GM12878 (cell line): Measurements from ENCODE around the gene KIF22. TPM values are rescaled to one million over a fixed set of nuclear protein-coding genes. Genes with fewer than 3 reads are reported as not detected.

Experiments
- ASH2L ChIP-seq: fragments of 300-600, 200-600 bp; sonication (generic); IDR thresholded peaks from 2 replicates; pipeline ENCODE4 v1.6.1; 2017; ENCODE audit warnings: low read depth, mild to moderate bottlenecking, borderline replicate concordance
- BCL11A ChIP-seq: IDR thresholded peaks from 2 replicates; pipeline ENCODE4 v1.6.1; 2011; ENCODE audit warnings: low read depth, low read length
- CBX3 ChIP-seq: fragments of 200-600 bp; sonication (generic); IDR thresholded peaks from 2 replicates; pipeline ENCODE4 v1.6.1; 2016; ENCODE audit warnings: low read depth, borderline replicate concordance
- CBX5 ChIP-seq: sonication (generic); IDR thresholded peaks from 2 replicates; pipeline ENCODE4 v1.6.1; 2016; ENCODE audit warnings: low read depth, moderate library complexity, mild to moderate bottlenecking, inconsistent platforms
- CHD4 ChIP-seq: fragments of 200-600 bp; sonication (generic); IDR thresholded peaks from 2 replicates; pipeline ENCODE4 v1.6.1; 2016; ENCODE audit warnings: mild to moderate bottlenecking
- ESRRA ChIP-seq: IDR thresholded peaks from 2 replicates; pipeline ENCODE4 v1.6.1; 2012; ENCODE audit warnings: mild to moderate bottlenecking, low read length, improper control_type of control experiment
- FOXK2 ChIP-seq: fragments of 450-650 bp; IDR thresholded peaks from 2 replicates; pipeline ENCODE4 v1.6.1; 2017; ENCODE audit warnings: mild to moderate bottlenecking, moderate library complexity
- GATAD2B ChIP-seq: fragments of 450-650 bp; conservative IDR thresholded peaks from 2 replicates; pipeline ENCODE4 v1.6.1; 2017; ENCODE audit warnings: low read depth, mild to moderate bottlenecking, moderate library complexity
- HCFC1 ChIP-seq: fragments of 150-350 bp; IDR thresholded peaks from 2 replicates; pipeline ENCODE4 v1.6.1; 2014; ENCODE audit warnings: low read length
- IKZF2 ChIP-seq, 2 experiments: fragments of 450-650 bp; IDR thresholded peaks; 2 replicates each; pipeline ENCODE4 v1.6.1; 2017; ENCODE audit warnings: mild to moderate bottlenecking in 2 of 2, moderate library complexity in 2 of 2
- JUNB ChIP-seq: IDR thresholded peaks from 2 replicates; pipeline ENCODE4 v1.6.1; 2016; ENCODE audit warnings: antibody characterized with exemption, mild to moderate bottlenecking
- LARP7 ChIP-seq: fragments of 450-650 bp; IDR thresholded peaks from 2 replicates; pipeline ENCODE4 v1.6.1; 2017; ENCODE audit warnings: mild to moderate bottlenecking
- NFIC ChIP-seq: IDR thresholded peaks from 2 replicates; pipeline ENCODE4 v1.6.1; 2012; ENCODE audit warnings: low read depth, mild to moderate bottlenecking, inconsistent platforms, low read length, moderate library complexity
- NR2C2 ChIP-seq: IDR thresholded peaks from 2 replicates; pipeline ENCODE4 v1.6.1; 2011; ENCODE audit warnings: borderline replicate concordance, low read depth; ENCODE audit not compliant: control insufficient read depth, insufficient read length
- PAX5 ChIP-seq: IDR thresholded peaks from 2 replicates; pipeline ENCODE4 v1.6.1; 2011; ENCODE audit warnings: low read depth, low read length, borderline replicate concordance
- POLR2AphosphoS2 ChIP-seq: IDR thresholded peaks from 2 replicates; pipeline ENCODE4 v1.6.1; 2011; ENCODE audit warnings: low read depth, mild to moderate bottlenecking, low read length, improper control_type of control experiment, moderate library complexity
- RAD51 ChIP-seq: fragments of 450-650 bp; IDR thresholded peaks from 2 replicates; pipeline ENCODE4 v1.6.1; 2016; ENCODE audit warnings: moderate library complexity, mild to moderate bottlenecking, inconsistent platforms
- RELA ChIP-seq: fragments of 450-650 bp; IDR thresholded peaks from 2 replicates; pipeline ENCODE4 v1.8.0; 2014; ENCODE audit warnings: borderline replicate concordance; ENCODE audit not compliant: partially characterized antibody
- RUNX3 ChIP-seq: IDR thresholded peaks from 2 replicates; pipeline ENCODE4 v1.6.1; 2012; ENCODE audit warnings: low read length, inconsistent platforms
- SIN3A ChIP-seq: IDR thresholded peaks from 2 replicates; pipeline ENCODE4 v1.6.1; 2012; ENCODE audit warnings: low read depth, low read length, improper control_type of control experiment
- SMAD5 ChIP-seq: IDR thresholded peaks from 2 replicates; pipeline ENCODE4 v1.6.1; 2016; ENCODE audit warnings: antibody characterized with exemption, low read depth
- SMARCA5 ChIP-seq: fragments of 450-650 bp; IDR thresholded peaks from 2 replicates; pipeline ENCODE4 v1.6.1; 2017; ENCODE audit warnings: mild to moderate bottlenecking
- SPI1 ChIP-seq: IDR thresholded peaks from 2 replicates; pipeline ENCODE4 v1.6.1; 2011; ENCODE audit warnings: low read depth, mild to moderate bottlenecking, low read length, moderate library complexity, borderline replicate concordance; ENCODE audit not compliant: insufficient read depth
- SREBF1 ChIP-seq: IDR thresholded peaks from 2 replicates; pipeline ENCODE4 v1.6.1; 2012; ENCODE audit warnings: mild to moderate bottlenecking, low read length
- STAT3 ChIP-seq: IDR thresholded peaks from 2 replicates; pipeline ENCODE4 v1.6.1; 2011; ENCODE audit warnings: low read depth, low read length, improper control_type of control experiment
- TARDBP ChIP-seq: IDR thresholded peaks from 2 replicates; pipeline ENCODE4 v1.6.1; 2016; ENCODE audit warnings: borderline replicate concordance
- ZBED1 ChIP-seq: IDR thresholded peaks from 2 replicates; pipeline ENCODE4 v1.6.1; 2016; ENCODE audit warnings: borderline replicate concordance
- ZNF207 ChIP-seq: fragments of 450-650 bp; IDR thresholded peaks from 2 replicates; pipeline ENCODE4 v1.6.1; 2014; ENCODE audit warnings: antibody characterized with exemption, mild to moderate bottlenecking, borderline replicate concordance
- polyA plus RNA-seq, 11 experiments: library from polyadenylated mRNA; depleted of rRNA in 4 of 11; unstranded in 6 of 11; stranded (reverse) in 5 of 11; fragments of >200 nt; fragmentation: Nextera tagmentation in 4 of 11; fragmentation: Illumina TruSeq in 1 of 11; extraction: Ambion mirVana in 4 of 11; extraction: Trizol in 1 of 11; gene quantifications; 1 replicate in 1 of 11; 2 replicates in 10 of 11; pipeline versions ENCODE4 v1.2.1 to v1.2.3, GENCODE V29; 2011 to 2016; ENCODE audit warnings: inconsistent platforms in 2 of 11, missing spikeins in 2 of 11, low read depth in 1 of 11
- total RNA-seq, 4 experiments: library from RNA; depleted of rRNA in 3 of 4; stranded (reverse); fragments of >200 nt in 3 of 4; fragmentation: Illumina TruSeq in 1 of 4; extraction: Trizol in 1 of 4; gene quantifications; 2 replicates each; pipeline versions ENCODE4 v1.2.1 to v1.2.3, GENCODE V29; 2013 to 2021
- TF ChIP-seq, protein P1 (sequence below): fragments of 450-650 bp; IDR thresholded peaks from 2 replicates; pipeline ENCODE4 v1.6.1; 2017; ENCODE audit warnings: mild to moderate bottlenecking, moderate library complexity
- TF ChIP-seq, protein P2 (sequence below): fragments of 150-350 bp; IDR thresholded peaks from 2 replicates; pipeline ENCODE4 v1.6.1; 2014; ENCODE audit warnings: mild to moderate bottlenecking, low read depth, low read length

The KIF22 gene
- total and polyA plus RNA-seq, 10 of the 15 experiments (the other 5 are each of a cell fraction or from before 2014, with no cell fraction given), result 7.6 to 158 (median 132) TPM

DNA sequence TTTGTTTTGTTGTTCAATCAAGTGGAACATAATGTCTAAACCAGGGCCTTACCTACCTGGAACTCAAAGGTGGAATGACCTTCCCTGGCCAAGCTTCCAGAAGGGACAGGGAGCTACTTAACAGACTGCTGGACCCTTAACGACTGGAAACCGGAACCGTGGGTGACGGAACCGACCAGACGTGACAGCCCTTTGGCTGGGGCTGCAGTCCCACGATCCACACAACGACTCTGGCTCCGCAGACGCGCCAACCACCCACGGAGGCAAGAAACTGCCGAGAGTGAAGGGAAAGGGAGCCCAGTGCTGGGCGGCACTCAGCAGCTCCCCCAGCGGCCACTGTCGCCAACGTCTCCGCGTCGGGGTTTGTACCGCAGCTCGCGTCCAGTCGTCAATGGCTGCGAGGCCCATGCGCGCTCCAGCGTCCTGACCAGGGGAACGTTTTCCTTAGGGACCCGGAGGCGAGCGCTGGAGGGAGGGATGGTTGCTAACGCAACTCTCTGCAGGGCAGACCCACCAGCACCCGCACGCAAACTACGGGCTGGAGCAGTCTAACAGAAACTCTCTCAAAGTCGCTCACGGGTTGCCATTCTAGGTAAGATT, 5.5 kb upstream of the KIF22 start (continued):
- TF ChIP-seq IKZF2 (IDR thresholded peaks at IDR 0.05) (0 out of 4 replicates have a peak, but pooled peaks of 1 of the 2 experiments have one; percentile 5), NR2C2 (no peak), NFIC (no peak), LARP7 (0 out of 2 replicates have a peak, but pooled peaks have one; percentile 19), RAD51 (no peak), SPI1 (no peak), PAX5 (no peak), FOXK2 (no peak), BCL11A (no peak), JUNB (no peak), POLR2AphosphoS2 (no peak), TARDBP (no peak), ESRRA (no peak), HCFC1 (no peak), SMAD5 (no peak), ZBED1 (no peak), RUNX3 (no peak; the same call in 1 of the 2 replicates), STAT3 (no peak), CBX5 (0 out of 2 replicates have a peak, but pooled peaks have one; percentile 74), CBX3 (no peak), SREBF1 (no peak), ASH2L (no peak), RELA (no peak), GATAD2B (0 out of 2 replicates have a peak, but pooled peaks have one; percentile 20), CHD4 (no peak), SMARCA5 (no peak), ZNF207 (no peak), SIN3A (no peak)
- TF ChIP-seq, protein P1, sequence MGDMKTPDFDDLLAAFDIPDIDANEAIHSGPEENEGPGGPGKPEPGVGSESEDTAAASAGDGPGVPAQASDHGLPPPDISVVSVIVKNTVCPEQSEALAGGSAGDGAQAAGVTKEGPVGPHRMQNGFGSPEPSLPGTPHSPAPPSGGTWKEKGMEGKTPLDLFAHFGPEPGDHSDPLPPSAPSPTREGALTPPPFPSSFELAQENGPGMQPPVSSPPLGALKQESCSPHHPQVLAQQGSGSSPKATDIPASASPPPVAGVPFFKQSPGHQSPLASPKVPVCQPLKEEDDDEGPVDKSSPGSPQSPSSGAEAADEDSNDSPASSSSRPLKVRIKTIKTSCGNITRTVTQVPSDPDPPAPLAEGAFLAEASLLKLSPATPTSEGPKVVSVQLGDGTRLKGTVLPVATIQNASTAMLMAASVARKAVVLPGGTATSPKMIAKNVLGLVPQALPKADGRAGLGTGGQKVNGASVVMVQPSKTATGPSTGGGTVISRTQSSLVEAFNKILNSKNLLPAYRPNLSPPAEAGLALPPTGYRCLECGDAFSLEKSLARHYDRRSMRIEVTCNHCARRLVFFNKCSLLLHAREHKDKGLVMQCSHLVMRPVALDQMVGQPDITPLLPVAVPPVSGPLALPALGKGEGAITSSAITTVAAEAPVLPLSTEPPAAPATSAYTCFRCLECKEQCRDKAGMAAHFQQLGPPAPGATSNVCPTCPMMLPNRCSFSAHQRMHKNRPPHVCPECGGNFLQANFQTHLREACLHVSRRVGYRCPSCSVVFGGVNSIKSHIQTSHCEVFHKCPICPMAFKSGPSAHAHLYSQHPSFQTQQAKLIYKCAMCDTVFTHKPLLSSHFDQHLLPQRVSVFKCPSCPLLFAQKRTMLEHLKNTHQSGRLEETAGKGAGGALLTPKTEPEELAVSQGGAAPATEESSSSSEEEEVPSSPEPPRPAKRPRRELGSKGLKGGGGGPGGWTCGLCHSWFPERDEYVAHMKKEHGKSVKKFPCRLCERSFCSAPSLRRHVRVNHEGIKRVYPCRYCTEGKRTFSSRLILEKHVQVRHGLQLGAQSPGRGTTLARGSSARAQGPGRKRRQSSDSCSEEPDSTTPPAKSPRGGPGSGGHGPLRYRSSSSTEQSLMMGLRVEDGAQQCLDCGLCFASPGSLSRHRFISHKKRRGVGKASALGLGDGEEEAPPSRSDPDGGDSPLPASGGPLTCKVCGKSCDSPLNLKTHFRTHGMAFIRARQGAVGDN, result no peak
- TF ChIP-seq, protein P2, sequence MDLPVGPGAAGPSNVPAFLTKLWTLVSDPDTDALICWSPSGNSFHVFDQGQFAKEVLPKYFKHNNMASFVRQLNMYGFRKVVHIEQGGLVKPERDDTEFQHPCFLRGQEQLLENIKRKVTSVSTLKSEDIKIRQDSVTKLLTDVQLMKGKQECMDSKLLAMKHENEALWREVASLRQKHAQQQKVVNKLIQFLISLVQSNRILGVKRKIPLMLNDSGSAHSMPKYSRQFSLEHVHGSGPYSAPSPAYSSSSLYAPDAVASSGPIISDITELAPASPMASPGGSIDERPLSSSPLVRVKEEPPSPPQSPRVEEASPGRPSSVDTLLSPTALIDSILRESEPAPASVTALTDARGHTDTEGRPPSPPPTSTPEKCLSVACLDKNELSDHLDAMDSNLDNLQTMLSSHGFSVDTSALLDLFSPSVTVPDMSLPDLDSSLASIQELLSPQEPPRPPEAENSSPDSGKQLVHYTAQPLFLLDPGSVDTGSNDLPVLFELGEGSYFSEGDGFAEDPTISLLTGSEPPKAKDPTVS, result no peak
